ENCODE results near the gene TAOK3.
"Not testable (repeated sequence)": the region's sequence is repeated elsewhere in the genome, so short reads cannot be mapped to it uniquely, and the experiment has no call there.

TAOK3 gene

GRCh38 chr12:118355843-118356242, 16.9 kb downstream of the TAOK3 start:
- DNase-seq (ENCODE audit: low read depth, low spot score): no peak
- H3K4me3 ChIP-seq (ENCODE audit: low read depth, low read length): no peak overlapping the region
- TF ChIP-seq CTCF (IDR thresholded peaks at IDR 0.05; ENCODE audit: low read depth, low read length): no peak
- in situ Hi-C loops (cut with HindIII; ENCODE audit: low sequenced_read_pairs): no loop called here

- no peak for TF ChIP-seq CTCF (IDR thresholded peaks at IDR 0.05; ENCODE audit: low read depth, low read length)
- in situ Hi-C loops (cut with HindIII; ENCODE audit: low sequenced_read_pairs): no loop called here
Observed at GRCh38 chr12:118354903-118355302, 17.8 kb downstream of the TAOK3 start.

GRCh38 chr12:118354503-118354902, 18.2 kb downstream of the TAOK3 start:
- in situ Hi-C loops (cut with HindIII; ENCODE audit: low sequenced_read_pairs); DNase-seq (ENCODE audit: low read depth, low spot score); H3K4me3 ChIP-seq (ENCODE audit: low read depth, low read length): not testable (repeated sequence)

More at GRCh38 chr12:118354903-118355302, 17.8 kb downstream of the TAOK3 start:
- no peak for DNase-seq (ENCODE audit: low read depth, low spot score)
- H3K4me3 ChIP-seq (ENCODE audit: low read depth, low read length): no peak overlapping the region

- no peak for DNase-seq (ENCODE audit: low read depth, low spot score)
- TF ChIP-seq CTCF (IDR thresholded peaks at IDR 0.05; ENCODE audit: low read depth, low read length): no peak
- no peak overlapping the region for H3K4me3 ChIP-seq (ENCODE audit: low read depth, low read length)
- in situ Hi-C loops (cut with HindIII; ENCODE audit: low sequenced_read_pairs): no loop called here
Observed at GRCh38 chr12:118353721-118354120, 19.0 kb downstream of the TAOK3 start.

GRCh38 chr12:118350908-118351559, 21.7 kb downstream of the TAOK3 start:
- no peak for DNase-seq (ENCODE audit: low read depth, low spot score)
- no peak overlapping the region for H3K4me3 ChIP-seq (ENCODE audit: low read depth, low read length)
- in situ Hi-C loops (cut with HindIII; ENCODE audit: low sequenced_read_pairs): no loop called here
- no peak for TF ChIP-seq CTCF (IDR thresholded peaks at IDR 0.05; ENCODE audit: low read depth, low read length)

GRCh38 chr12:118347916-118348315, 24.8 kb downstream of the TAOK3 start:
- TF ChIP-seq CTCF (IDR thresholded peaks at IDR 0.05; ENCODE audit: low read depth, low read length): no peak
- in situ Hi-C loops (cut with HindIII; ENCODE audit: low sequenced_read_pairs): no loop called here
- no peak for DNase-seq (ENCODE audit: low read depth, low spot score)
- H3K4me3 ChIP-seq (ENCODE audit: low read depth, low read length): no peak overlapping the region

GRCh38 chr12:118346895-118347294, 25.8 kb downstream of the TAOK3 start:
- no peak for DNase-seq (ENCODE audit: low read depth, low spot score)
- no peak overlapping the region for H3K4me3 ChIP-seq (ENCODE audit: low read depth, low read length)
- no peak for TF ChIP-seq CTCF (IDR thresholded peaks at IDR 0.05; ENCODE audit: low read depth, low read length)
- in situ Hi-C loops (cut with HindIII; ENCODE audit: low sequenced_read_pairs): no loop called here

Measured in astrocyte of the spinal cord (primary cell).